Measurements from ENCODE around the gene BNC2.

The BNC2 gene

GRCh38 chr9:16753256-16753655 is 117.2 kb downstream of the BNC2 start:
- in situ Hi-C loops (cut with HindIII; ENCODE audit: low sequenced_read_pairs), result no loop called here
- no peak overlapping the region for H3K4me3 ChIP-seq (ENCODE audit: low read depth, low read length)
- TF ChIP-seq, protein P1, sequence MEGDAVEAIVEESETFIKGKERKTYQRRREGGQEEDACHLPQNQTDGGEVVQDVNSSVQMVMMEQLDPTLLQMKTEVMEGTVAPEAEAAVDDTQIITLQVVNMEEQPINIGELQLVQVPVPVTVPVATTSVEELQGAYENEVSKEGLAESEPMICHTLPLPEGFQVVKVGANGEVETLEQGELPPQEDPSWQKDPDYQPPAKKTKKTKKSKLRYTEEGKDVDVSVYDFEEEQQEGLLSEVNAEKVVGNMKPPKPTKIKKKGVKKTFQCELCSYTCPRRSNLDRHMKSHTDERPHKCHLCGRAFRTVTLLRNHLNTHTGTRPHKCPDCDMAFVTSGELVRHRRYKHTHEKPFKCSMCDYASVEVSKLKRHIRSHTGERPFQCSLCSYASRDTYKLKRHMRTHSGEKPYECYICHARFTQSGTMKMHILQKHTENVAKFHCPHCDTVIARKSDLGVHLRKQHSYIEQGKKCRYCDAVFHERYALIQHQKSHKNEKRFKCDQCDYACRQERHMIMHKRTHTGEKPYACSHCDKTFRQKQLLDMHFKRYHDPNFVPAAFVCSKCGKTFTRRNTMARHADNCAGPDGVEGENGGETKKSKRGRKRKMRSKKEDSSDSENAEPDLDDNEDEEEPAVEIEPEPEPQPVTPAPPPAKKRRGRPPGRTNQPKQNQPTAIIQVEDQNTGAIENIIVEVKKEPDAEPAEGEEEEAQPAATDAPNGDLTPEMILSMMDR (IDR thresholded peaks at IDR 0.05; ENCODE audit: low read depth, low read length, missing control alignments), result no peak
- no peak for DNase-seq (ENCODE audit: low read depth)

GRCh38 chr9:16752601-16753000 is 117.9 kb downstream of the BNC2 start:
- H3K4me3 ChIP-seq (ENCODE audit: low read depth, low read length), result no peak overlapping the region
- DNase-seq (ENCODE audit: low read depth), result no peak
- TF ChIP-seq, protein P1 (IDR thresholded peaks at IDR 0.05; ENCODE audit: low read depth, low read length, missing control alignments), result no peak
- in situ Hi-C loops (cut with HindIII; ENCODE audit: low sequenced_read_pairs), result no loop called here

DNA sequence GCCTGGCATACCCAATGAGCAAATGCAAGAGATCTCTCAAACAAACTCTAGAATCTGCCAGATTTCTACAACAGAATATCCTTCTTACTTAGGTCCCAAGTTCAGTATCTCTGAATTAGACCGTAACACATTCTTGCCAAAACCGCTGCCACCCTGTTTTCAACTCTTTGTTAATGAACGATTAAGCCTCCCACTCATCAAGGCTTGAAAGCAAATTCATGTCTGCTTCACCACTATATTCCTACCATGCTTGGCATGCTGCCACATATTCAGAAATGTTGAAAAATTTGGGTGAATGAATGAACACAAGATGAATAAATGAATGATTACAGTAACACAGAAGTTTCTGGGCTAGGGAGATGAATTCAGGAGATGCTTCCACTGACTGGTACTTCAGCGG is 119.9 kb downstream of the BNC2 start:
- DNase-seq (ENCODE audit: low read depth), result no peak
- H3K4me3 ChIP-seq (ENCODE audit: low read depth, low read length), result no peak overlapping the region
- TF ChIP-seq, protein P1 (IDR thresholded peaks at IDR 0.05; ENCODE audit: low read depth, low read length, missing control alignments), result no peak
- in situ Hi-C loops (cut with HindIII; ENCODE audit: low sequenced_read_pairs), result no loop called here

- no peak overlapping the region for H3K4me3 ChIP-seq (ENCODE audit: low read depth, low read length)
- TF ChIP-seq, protein P1 (IDR thresholded peaks at IDR 0.05; ENCODE audit: low read depth, low read length, missing control alignments), result no peak
- DNase-seq (ENCODE audit: low read depth), result no peak
- in situ Hi-C loops (cut with HindIII; ENCODE audit: low sequenced_read_pairs), result loop anchor here (25.0 kb wide), 1 partner anchor 883 kb away; no protein-coding TSS in a partner anchor
Observed at GRCh38 chr9:16745359-16745758, 125.1 kb downstream of the BNC2 start.

- no peak overlapping the region for H3K4me3 ChIP-seq (ENCODE audit: low read depth, low read length)
- TF ChIP-seq, protein P1 (IDR thresholded peaks at IDR 0.05; ENCODE audit: low read depth, low read length, missing control alignments), result no peak
- no peak for DNase-seq (ENCODE audit: low read depth)
- in situ Hi-C loops (cut with HindIII; ENCODE audit: low sequenced_read_pairs), result loop anchor here (25.0 kb wide), 1 partner anchor 882 kb away; no protein-coding TSS in a partner anchor
Observed at GRCh38 chr9:16744394-16744793, 126.1 kb downstream of the BNC2 start.

DNA sequence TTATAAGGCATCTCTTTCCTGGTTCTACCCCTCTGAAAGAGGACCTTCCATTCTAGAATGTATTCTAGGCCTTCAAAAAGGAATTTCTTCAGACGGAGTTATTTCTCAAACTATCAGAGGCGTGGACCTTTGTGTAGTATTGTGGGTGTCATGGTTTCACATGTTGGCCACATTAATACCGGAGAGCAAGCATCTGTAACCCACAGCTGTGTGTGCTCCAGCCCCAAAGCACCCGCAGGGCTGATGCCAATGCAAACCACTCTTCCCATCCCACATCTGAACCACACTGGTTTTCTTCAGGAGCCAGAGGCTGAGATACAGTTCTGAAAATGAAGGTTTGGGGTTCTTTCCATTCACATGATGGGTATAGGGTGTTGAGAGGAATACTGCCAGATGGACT is 127.1 kb downstream of the BNC2 start:
- in situ Hi-C loops (cut with HindIII; ENCODE audit: low sequenced_read_pairs), result loop anchor here (25.0 kb wide), 1 partner anchor 881 kb away; no protein-coding TSS in a partner anchor
- no peak for DNase-seq (ENCODE audit: low read depth)
- TF ChIP-seq, protein P1 (IDR thresholded peaks at IDR 0.05; ENCODE audit: low read depth, low read length, missing control alignments), result no peak
- H3K4me3 ChIP-seq (ENCODE audit: low read depth, low read length), result no peak overlapping the region
